DLD1 (cell line): ENCODE results near the gene TMEM183A.

Experiments
- in situ Hi-C: cut with HindIII; loops from 2 replicates; pipeline ENCODE4 v1.10.0; 2017; ENCODE audit warnings: low sequenced_read_pairs

Gene TMEM183A

DNA sequence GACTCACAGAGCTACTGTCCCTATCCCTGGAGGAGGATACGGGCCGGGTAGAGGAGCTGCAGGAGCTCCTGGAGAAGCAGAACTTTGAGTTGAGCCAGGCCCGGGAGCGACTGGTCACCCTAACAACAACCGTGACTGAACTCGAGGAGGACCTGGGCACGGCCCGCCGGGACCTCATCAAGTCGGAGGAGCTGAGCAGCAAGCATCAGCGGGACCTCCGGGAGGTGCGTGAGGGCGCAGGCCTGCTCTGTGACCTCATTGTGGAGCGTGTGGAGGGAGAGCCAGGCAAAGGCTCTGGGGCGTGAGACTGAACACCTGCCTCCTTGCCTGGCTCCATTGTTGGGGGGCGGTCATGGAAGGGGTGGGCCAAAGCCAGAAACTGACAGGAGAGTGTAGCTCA is 38.2 kb downstream of the TMEM183A start:
- in situ Hi-C loops: no loop called here

DNA sequence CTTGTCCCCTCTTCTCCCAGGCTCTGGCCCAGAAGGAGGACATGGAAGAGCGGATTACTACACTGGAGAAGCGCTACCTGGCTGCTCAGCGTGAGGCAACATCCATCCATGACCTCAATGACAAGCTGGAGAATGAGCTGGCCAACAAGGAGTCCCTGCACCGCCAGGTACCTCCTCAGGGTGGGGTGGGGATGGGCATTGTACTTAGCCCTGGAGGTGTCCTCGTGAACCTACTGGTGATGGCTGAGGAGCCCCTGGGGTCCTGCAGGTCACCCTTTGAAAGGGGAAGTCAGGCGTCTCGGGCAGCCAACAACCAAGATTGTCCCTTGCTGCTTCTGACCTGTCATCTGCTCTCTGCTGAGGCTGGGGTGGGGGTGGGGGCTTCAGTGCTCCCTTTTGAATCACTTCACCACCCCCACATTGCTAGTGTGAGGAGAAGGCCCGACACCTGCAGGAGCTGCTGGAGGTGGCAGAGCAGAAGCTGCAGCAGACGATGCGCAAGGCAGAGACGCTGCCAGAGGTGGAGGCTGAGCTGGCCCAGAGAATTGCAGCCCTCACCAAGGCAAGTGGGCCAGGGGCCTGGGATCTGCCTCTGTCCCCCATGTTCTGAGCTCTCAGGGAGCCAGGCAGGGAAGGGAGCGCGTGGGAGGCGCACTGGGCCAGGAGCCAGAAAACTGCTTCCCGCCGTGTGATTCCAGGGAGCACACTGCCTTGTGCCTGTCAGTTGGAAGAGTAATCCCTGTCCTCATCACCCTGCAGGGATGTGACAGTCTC is 38.8 kb downstream of the TMEM183A start:
- in situ Hi-C loops: no loop called here

DNA sequence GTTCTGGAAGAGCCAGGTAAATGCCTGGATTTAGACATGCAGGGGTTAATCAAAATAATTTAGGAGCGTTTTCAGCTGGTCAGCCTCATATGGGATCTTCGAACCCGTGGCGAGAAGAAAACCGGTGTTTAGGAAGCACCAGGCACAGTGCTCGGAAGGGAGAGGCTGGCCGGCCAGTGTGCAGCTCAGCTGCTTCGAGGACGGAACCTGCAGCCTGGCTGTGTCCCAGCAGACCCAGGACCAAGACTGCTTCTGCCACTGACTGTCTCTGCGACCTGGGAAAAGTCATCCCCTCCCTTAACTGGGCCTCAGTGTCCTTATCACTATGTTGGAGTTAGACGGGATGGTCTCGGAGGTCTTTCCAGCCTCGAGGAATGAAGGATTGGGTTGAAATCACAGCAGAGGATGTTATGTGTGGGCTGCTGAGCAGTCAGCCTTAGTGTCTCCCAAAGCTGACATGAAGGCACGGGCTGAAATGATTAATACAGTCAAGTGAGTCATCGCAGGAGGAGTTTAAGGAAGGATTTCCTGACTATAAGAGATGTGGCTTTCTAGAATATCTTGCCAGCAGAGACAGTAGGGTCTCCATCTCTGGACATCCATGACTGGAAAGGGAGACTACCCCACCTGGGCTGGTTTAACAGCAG is 39.9 kb downstream of the TMEM183A start:
- in situ Hi-C loops: no loop called here

DNA sequence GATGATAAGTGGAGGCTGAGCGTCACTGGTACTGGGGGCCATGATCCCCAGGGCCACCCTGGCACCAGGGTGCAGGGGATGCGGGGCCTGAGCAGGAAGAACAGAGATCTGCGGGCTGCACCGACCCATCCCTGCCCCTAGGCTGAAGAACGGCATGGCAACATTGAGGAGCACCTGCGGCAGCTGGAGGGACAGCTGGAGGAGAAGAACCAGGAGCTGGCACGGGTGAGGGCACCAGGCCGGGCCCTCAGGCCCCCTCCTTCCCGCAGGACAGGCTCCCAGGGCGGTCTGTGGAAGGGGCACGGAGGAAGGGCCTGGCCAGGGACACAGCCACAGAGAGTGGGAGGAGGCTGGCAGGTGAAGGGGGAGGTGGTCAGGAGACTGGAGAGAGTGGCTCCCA is 40.9 kb downstream of the TMEM183A start:
- in situ Hi-C loops: no loop called here

DNA sequence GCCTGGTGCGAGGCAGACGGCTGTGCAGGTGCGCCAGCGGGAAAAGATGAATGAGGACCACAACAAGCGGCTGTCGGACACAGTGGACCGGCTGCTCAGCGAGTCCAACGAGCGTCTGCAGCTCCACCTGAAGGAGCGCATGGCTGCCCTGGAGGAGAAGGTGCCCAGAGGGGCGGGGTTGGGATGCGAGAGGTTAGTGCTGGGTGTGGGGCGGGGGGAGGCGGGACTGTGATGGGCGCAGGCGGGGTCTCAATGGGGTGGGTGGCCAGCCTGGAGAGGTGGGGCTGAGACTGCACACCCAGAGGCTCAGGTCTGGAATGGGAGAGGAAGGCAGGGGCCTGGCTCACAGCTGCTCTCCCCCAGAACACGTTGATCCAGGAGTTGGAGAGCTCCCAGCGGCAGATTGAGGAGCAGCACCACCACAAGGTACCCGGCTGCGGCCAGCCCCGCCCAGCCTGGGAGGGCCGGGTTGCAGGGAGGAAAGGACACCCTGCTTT is 41.4 kb downstream of the TMEM183A start:
- in situ Hi-C loops: no loop called here

DNA sequence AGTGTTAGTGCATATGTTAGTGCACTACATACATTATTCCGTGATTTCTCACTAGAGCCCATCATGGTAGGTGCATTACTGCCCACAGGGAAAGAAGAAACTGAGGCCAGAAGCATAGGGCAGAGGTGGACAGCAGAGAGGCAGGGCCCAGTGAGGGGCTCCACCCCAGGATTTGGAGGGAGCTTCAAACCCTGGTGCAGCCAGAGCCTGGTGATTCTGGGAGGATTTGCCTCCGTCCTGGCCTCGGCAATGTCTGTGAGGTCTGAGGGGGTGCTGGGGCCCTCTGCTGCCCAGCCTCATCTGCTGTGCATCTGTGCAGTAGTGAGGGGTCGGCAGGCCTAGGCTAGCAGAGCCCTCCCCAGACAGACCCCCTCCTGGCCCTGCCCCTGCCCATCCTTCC is 41.9 kb downstream of the TMEM183A start:
- in situ Hi-C loops: no loop called here

DNA sequence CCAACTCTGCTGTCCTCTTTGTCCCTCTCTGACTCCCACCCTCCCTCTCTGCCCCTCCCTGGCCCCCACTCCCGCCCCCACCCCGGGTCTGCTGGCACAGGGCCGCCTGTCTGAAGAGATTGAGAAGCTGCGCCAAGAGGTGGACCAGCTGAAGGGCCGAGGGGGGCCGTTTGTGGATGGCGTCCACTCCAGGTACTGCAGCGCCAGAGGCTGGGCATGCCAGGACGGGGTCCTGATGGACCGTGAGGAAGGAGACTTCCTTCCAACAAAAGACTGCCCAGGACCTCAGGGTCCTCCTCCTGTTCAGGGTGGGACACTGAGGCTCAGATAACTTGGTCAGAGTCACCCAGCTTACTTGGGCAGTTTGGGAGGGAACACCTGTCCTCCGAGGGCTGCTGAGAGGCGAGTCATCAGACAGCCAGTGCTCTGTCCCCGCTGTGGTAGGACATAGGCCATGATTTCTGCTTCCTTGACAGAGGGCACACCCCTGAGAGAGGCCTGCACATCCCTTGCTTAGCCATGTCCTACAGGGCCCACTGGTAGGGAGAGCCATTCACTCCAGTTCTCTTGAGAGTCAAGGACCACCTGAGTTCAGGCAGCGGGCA is 42.5 kb downstream of the TMEM183A start:
- in situ Hi-C loops: loop anchor here (10.0 to 25.0 kb wide), 2 partner anchors 75 to 213 kb away; partner anchors contain the start of gene ADORA1

DNA sequence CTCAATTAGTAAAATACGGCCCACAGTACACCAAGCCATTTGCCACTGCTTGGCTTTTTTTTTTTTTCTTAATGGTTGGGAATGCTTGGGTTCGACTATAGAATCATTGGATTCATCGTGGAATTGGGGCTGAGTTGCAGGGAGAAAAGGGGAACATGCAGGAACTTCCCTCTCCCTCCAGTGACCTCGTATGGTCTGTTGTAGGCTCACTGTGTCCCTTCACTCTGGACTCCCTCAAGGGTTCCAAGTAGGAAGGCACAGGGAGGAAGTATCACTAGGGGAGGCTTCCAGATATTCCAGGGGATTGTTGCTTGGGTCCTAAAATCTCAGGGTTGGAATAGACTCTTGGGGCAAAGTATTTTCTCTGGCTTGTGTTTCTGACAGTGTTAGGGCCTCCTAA is 43.7 kb downstream of the TMEM183A start:
- in situ Hi-C loops: loop anchor here (10.0 to 25.0 kb wide), 2 partner anchors 74 to 211 kb away; partner anchors contain the start of gene ADORA1

DNA sequence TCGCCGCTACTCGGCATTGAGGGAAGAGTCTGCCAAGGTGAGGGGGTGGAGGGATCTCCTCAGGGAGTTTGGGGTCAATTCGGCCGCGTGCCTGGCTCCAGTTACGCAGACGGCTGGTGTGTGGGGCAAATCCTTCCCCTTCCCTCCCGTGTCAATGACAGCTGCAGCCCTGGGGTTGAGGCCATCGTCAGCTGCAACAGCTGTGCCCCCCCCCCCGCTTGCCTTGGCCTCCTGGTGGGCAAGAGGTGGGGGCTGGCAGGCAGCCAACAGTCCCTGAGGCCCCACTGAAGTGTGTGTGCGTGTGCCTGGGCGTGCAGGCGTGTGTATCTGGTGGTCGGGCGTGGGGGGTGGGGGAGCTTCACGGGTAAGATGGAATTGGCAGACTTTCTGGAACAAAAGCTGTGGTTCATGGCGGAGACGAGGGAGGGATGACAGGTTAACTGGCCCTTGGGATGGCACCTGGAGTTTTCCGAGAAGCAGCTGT is 44.7 kb downstream of the TMEM183A start:
- in situ Hi-C loops: loop anchor here (10.0 to 25.0 kb wide), 2 partner anchors 73 to 210 kb away; partner anchors contain the start of gene ADORA1

DNA sequence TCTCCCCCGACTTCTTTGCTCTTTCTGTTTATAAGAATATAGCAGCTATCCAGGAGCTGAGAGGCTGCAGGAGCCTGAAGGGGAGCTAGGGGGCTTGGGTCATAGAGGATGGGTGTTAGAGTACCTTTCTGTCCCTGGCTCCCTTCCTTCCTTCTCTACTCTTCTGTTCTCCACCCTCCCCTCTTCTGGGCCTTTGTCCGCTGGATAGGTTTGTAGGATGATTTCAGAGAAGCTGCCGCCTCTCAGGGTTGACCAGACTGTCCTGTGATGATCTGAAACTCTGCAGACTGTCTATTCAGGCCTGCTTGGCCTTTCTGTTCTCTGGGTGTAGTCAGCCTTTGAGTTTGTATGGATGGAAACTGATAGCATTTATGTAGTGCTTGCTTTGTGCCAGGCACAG is 45.4 kb downstream of the TMEM183A start:
- in situ Hi-C loops: loop anchor here (10.0 to 25.0 kb wide), 2 partner anchors 72 to 210 kb away; partner anchors contain the start of gene ADORA1

DNA sequence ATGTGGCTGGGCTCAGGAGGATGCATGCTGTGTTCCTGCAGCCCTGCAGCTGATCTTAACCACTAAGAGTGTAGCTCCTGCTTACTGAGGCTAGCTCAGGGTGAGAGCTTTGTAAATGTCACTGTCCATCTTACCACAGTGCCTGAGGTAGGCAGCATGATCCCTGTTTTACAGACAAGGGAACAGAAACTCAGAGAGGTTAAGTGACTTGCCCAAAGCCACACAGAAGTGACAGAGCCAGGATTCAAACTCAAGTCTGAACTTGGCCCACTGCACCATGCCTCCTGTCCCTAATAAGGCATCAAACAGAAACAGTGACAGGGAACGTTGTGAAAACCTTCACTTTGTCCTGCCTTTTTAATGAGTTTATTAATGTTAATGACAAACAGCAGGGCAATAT is 47.0 kb downstream of the TMEM183A start:
- in situ Hi-C loops: loop anchor here (10.0 to 25.0 kb wide), 2 partner anchors 71 to 208 kb away; partner anchors contain the start of gene ADORA1

DNA sequence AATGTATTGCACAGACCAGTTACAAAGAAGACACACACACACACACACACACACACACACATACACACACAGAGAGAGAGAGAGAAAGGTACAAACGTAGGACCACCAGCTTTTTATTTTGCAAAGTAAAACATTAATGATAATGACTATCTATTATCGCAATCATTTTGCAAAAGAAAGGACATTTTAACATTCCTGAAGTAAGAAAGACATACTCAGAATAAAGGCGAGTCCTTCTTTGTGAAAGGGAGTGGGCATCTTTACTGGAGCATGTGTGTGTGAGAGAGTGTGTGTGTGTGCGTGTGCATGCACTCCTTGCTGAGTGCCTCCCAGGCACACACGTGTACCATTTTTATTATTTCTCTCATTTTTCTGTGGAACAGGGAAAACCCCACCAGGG is 47.5 kb downstream of the TMEM183A start:
- in situ Hi-C loops: loop anchor here (10.0 to 25.0 kb wide), 2 partner anchors 70 to 208 kb away; partner anchors contain the start of gene ADORA1

DNA sequence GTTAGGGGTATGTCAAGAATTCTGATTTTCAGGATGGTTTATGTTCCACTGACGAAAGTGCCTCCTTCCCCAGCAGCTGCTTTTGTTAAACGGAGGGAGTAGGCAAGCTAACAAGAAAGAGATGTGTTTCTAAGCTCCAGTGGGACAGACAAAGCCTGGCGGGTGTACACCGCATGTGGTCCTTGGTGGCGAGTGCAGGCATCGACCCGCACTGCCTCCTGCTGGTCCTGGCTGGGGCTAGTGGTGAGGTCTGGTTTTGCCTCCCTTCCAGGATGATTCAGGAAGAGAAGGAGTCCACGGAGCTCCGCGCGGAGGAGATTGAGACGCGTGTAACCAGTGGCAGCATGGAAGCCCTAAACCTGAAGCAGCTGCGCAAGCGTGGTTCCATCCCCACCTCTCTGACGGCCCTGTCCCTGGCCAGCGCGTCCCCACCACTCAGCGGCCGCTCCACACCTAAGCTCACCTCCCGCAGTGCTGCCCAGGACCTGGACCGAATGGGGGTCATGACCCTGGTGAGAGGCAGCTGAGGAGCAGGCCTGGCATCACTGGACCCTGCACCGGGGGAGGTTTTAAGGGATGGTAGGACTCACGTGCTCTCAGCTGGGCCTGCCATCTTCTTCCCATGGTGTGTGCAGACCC is 48.1 kb downstream of the TMEM183A start:
- in situ Hi-C loops: loop anchor here (10.0 to 25.0 kb wide), 2 partner anchors 70 to 207 kb away; partner anchors contain the start of gene ADORA1

DNA sequence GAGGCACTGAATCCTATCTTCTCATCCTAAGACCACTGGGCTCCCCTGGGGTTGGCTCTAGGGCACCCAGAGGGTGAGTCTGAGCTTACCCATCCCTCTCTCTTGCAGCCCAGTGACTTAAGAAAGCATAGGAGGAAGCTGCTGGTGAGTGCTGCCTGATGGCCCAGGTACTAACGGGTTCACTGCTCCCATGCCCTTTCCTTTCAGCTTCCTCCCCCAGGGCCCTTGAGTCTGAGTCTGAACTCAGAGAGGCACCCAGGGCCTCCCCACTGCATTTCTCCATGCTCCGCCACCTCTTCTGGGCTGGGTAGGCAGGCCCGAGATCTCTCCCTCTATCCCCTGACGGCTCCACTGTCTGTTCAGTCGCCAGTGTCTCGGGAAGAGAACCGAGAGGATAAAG is 48.8 kb downstream of the TMEM183A start:
- in situ Hi-C loops: loop anchor here (10.0 to 25.0 kb wide), 2 partner anchors 69 to 206 kb away; partner anchors contain the start of gene ADORA1

DNA sequence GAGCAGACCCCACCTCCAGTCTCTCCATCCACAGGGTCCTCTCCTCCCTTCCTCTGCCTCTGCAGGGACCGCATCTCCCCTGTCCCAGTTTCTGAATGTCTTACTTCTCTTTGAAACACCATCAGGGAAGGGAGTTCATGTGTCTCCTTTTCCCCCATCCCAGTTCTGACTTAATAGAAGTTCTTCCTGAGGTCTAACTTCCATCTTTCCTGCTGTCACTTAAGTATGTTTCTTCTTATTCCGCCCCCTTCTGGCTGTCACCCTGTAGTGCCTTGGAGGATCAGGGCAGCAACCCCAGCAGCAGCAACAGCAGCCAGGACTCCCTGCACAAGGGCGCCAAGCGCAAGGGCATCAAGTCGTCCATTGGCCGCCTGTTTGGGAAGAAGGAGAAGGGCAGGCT is 49.3 kb downstream of the TMEM183A start:
- in situ Hi-C loops: loop anchor here (10.0 to 25.0 kb wide), 2 partner anchors 68 to 206 kb away; partner anchors contain the start of gene ADORA1

DNA sequence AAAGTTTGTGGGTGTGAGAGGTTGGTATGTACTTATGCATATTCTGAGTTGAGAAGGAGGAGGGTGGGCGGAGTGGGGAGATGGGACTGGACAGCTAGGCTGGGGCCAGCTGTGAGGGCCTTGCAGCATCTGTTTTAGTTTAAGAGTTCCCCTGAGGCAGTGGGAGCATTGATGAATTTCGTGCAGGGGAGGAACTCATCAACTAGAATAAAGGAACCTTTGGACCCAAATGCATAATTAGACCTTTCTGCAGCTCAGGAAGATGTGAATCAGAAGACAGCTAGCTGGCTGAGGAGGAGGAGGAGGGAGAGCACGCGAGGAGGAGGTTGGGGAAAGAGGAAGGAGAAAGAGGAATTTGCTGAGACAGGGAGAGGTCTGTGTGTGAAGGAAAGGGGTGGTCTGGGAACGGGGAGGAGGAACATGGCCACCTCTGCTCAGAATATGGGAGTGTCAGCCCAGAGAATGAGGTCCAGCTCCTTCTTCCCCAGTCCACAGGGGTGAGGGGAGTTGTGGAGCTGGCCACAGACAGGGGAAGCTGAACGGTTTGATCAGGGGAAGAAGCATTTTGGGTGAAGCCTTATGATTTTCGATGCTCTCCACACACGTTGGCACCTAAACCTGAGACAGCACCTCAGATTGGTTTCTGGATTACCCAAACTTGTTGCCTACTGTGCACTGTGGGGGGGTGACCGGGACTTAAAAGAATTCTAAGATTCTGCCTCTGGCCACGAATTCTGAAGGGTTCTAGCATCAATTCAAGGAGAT is 50.9 kb downstream of the TMEM183A start:
- in situ Hi-C loops: loop anchor here (10.0 to 25.0 kb wide), 2 partner anchors 67 to 204 kb away; partner anchors contain the start of gene ADORA1

DNA sequence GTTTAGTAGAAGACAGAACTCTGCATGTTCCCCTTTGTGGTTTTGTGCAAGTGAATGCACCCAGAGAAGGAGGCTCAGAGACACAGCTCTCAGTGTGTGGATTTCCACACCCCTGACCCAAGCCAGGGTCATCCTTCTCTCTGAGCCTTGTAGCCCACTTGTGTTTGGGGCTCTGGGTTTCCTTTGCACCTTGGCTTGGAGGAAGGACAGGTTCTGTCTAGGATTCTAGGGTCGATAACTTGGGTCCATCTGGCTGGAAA is 51.4 kb downstream of the TMEM183A start:
- in situ Hi-C loops: loop anchor here (10.0 to 25.0 kb wide), 2 partner anchors 66 to 204 kb away; partner anchors contain the start of gene ADORA1

DNA sequence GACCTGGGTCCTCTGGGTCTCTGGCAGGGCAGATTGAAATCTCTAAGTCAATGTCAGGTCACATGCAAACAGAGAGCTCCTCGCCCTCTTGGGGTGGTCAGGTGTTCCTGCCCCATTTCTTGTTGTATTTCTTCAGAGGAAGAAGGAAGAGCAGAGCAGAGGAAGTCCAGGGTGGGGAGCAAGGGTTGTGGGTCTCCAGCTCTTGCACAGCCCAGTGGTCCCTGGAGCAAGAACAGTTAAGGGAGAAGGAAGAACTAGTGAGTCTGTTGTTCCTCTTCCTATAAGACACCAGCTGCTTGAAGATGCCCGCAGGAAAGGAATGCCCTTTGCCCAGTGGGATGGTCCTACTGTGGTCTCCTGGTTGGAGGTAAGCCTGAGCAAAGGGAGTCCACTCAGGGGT is 52.3 kb downstream of the TMEM183A start:
- in situ Hi-C loops: loop anchor here (10.0 to 25.0 kb wide), 2 partner anchors 65 to 203 kb away; partner anchors contain the start of gene ADORA1

DNA sequence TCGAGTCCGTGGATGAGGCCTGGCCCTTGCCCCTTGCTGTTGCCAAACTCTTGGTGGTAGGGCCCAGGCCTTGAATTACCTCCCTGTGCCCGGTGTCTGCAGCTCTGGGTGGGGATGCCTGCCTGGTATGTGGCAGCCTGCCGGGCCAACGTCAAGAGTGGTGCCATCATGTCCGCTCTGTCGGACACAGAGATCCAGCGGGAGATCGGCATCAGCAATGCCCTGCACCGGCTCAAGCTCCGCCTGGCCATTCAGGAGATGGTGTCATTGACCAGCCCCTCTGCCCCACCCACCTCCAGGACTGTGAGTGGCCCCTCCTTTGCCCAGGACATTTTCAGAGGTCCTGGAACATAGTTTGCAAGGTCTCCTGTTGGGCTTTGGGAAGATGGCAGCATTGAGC is 52.9 kb downstream of the TMEM183A start:
- in situ Hi-C loops: loop anchor here (25.0 kb wide), 1 partner anchor 202 kb away; no protein-coding TSS in a partner anchor
